Coronary artery (tissue), 2 donors: ENCODE measurements around the gene RAB22A.

Experiments
- DNase-seq: peaks from one replicate; pipeline ENCODE4 v3.0.0-alpha.2; 2017; ENCODE audit warnings: low spot score
- H3K27ac ChIP-seq, 2 donors: fragments of 200-600 bp; sonication (generic); one replicate each; pipeline ENCODE4 v1.5.1; 2016 to 2019
- H3K4me3 ChIP-seq: fragments of 200-600 bp; sonication (generic); 2 replicates; pipeline ENCODE4 v1.5.1; 2016; ENCODE audit warnings: mild to moderate bottlenecking, moderate library complexity
- TF ChIP-seq, protein P1 (sequence below): fragments of 200-600 bp; sonication (generic); IDR thresholded peaks from one replicate; pipeline ENCODE4 v1.5.1; 2019; ENCODE audit warnings: antibody characterized with exemption

The RAB22A gene

DNA sequence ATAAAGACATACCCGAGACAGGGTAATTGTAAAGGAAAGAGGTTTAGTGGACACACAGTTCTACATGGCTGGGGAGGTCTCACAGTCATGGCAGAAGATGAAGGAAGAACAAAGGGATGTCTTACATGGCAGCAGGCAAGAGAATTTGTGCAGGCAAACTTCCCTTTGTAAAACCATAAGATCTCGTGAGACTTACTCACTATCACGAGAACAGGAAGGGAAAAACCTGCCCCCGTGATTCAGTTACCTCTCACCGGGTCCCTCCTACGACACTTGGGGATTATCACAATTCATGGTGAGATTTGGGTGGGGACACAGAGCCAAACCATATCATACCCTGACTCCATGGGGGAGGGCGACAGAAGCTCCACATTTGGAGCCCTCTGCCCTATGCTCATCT is 72.1 kb downstream of the RAB22A start:
- TF ChIP-seq, protein P1, sequence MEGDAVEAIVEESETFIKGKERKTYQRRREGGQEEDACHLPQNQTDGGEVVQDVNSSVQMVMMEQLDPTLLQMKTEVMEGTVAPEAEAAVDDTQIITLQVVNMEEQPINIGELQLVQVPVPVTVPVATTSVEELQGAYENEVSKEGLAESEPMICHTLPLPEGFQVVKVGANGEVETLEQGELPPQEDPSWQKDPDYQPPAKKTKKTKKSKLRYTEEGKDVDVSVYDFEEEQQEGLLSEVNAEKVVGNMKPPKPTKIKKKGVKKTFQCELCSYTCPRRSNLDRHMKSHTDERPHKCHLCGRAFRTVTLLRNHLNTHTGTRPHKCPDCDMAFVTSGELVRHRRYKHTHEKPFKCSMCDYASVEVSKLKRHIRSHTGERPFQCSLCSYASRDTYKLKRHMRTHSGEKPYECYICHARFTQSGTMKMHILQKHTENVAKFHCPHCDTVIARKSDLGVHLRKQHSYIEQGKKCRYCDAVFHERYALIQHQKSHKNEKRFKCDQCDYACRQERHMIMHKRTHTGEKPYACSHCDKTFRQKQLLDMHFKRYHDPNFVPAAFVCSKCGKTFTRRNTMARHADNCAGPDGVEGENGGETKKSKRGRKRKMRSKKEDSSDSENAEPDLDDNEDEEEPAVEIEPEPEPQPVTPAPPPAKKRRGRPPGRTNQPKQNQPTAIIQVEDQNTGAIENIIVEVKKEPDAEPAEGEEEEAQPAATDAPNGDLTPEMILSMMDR = no peak
- DNase-seq = no peak
- Histone ChIP-seq H3K4me3 (no peak overlapping the region), H3K27ac (no peak overlapping the region)

DNA sequence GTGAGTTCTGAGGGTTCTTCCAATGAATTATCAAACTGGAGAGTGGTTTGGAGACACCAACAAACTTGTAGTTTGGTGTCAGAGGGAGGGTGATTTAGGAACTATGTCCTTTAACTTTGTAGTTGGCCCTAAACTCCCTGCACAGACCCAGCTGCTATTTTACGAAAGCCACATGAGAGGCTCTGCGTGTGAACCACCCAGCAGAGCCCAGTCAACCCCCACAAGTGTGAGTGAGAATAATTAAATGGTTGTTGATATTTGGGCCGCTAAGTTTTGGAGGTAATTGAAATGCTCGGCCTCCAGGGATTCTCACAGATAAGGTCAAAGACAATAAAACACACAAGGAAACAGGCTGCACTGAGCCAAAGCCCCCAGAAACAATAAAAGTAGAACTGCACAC is 72.6 kb downstream of the RAB22A start:
- no peak overlapping the region for H3K4me3 ChIP-seq
- H3K27ac ChIP-seq = no peak overlapping the region
- DNase-seq = no peak
- TF ChIP-seq, protein P1 = no peak

DNA sequence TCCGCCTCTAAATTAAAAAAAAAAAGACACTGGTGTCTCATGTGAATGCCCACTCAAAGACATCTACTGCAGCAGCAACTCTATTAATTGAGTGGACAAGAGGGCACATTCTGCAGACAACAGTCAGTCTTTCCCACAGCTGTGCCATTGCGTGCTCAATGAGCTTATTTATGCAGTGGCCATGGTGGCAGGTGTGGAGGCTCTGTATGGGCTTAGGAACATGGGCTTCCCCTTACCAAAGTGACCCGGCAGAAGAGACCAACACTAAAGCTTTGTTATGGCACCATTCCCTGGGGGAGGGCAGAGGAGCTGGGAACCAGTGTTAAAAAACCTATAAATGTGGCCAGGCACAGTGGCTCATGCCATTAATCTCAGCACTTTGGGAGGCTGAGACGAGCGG is 75.3 kb downstream of the RAB22A start:
- no peak overlapping the region for H3K4me3 ChIP-seq
- no peak overlapping the region for H3K27ac ChIP-seq
- TF ChIP-seq, protein P1 = no peak
- no peak for DNase-seq

DNA sequence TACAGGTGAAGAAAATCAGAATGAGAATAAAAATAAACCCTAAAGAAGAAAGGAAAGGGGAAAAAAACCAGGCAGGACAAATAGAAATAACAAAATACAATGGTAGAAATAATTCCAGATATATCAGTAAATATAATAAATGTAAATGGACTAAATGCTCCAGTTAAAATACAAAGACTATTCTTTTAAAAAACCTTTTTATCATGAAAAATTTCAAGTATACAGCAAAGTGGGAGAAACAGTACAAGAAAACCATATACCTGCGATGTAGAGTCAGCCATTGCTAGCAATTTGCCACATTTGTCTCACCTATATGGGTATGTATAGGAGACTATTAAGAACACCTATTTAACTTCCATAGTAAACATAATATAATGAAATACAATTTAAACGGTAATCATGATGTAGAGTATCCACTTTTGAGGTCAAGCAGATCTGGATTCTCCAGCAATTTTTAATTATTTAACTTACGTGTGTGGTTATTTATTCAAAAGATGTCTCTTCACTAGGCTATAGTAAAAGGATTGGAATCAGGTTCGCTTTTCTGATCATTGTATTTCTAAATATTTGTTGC is 78.6 kb downstream of the RAB22A start:
- no peak overlapping the region for H3K27ac ChIP-seq
- TF ChIP-seq, protein P1 = no peak
- DNase-seq = no peak
- peak overlapping the region; percentile 94 for H3K4me3 ChIP-seq

DNA sequence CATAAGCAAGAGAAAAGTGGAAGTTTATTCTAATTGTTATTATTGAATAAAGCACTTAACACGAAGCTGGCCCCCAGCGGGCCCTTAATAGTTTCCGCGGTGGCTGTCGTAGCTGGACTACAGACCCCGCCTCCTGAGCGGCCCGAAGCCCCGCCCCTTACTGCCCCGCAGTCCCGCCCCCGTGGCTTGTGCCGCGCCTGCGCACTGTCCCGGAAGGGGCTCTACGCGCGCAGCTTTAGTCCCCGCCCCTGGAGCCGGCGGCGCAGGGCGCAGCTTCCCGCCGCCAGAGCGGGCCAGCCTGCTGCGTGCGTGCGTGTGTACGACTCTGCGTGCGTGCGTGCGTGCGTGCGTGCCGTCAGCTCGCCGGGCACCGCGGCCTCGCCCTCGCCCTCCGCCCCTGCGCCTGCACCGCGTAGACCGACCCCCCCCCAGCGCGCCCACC is 79.4 kb downstream of the RAB22A start, which contains the start of gene VAPB:
Gene VAPB (plus strand): TSS at position 348 of the 442 bp plus-strand sequence. CDS start 231 bp downstream, outside the sequence.
- Histone ChIP-seq H3K27ac (peak within 1 kb of the TSS; percentile 94 to 96), H3K4me3 (peak within 1 kb of the TSS; percentile 94)
- TF ChIP-seq, protein P1 = no peak
- DNase-seq = peak; percentile 95

DNA sequence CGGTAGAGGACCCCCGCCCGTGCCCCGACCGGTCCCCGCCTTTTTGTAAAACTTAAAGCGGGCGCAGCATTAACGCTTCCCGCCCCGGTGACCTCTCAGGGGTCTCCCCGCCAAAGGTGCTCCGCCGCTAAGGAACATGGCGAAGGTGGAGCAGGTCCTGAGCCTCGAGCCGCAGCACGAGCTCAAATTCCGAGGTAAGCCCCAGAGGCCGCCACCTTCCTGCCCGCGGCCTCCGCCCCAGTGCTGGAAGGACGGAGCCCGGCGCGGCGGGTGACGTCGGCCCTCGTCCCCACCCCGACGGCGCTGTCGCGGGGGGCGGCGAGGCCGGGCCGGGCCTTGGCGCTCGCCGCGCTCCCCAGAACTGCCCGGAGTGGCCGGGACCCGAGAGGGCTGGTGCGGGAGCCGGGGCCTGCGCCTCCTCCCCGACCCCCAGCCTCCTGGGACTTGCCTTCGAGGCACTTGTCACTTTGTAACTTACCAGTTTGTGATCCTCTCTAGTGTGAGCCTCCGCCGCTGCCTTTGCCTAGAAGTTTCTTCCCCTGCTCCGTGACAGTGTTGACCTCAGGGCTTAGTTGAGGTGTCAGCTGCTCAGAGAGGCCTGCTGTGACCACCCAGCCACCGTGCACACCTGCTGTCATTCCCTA is 79.9 kb downstream of the RAB22A start:
- DNase-seq = no peak
- peak overlapping the region; percentile 94 to 96 for H3K27ac ChIP-seq
- H3K4me3 ChIP-seq = peak overlapping the region; percentile 94
- TF ChIP-seq, protein P1 = no peak
